Measurements from ENCODE around the gene PCNT.

DNA sequence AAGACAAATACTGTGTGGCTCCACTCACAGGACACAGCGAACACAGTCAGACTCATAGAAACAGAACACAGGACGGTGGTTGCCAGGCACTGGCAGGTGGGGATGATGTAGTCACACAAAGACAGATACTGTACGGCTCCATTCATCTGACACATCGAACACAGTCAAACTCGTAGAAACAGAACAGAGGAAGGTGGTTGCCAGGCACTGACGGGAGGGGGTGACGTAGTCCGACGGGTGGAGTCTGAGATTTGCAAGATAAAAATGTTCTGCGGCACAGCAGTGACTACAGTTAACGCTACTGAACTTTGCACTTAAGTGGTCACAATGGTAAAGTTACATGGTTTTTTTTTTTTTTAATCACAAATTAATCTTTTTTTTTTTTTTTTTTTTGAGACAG lies 19.0 kb upstream of the PCNT start:
- TF ChIP-seq, protein P1, sequence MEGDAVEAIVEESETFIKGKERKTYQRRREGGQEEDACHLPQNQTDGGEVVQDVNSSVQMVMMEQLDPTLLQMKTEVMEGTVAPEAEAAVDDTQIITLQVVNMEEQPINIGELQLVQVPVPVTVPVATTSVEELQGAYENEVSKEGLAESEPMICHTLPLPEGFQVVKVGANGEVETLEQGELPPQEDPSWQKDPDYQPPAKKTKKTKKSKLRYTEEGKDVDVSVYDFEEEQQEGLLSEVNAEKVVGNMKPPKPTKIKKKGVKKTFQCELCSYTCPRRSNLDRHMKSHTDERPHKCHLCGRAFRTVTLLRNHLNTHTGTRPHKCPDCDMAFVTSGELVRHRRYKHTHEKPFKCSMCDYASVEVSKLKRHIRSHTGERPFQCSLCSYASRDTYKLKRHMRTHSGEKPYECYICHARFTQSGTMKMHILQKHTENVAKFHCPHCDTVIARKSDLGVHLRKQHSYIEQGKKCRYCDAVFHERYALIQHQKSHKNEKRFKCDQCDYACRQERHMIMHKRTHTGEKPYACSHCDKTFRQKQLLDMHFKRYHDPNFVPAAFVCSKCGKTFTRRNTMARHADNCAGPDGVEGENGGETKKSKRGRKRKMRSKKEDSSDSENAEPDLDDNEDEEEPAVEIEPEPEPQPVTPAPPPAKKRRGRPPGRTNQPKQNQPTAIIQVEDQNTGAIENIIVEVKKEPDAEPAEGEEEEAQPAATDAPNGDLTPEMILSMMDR (IDR thresholded peaks at IDR 0.05) = no peak
- no peak for TF ChIP-seq POLR2A (IDR thresholded peaks at IDR 0.05)
